Tibial nerve (tissue), 4 donors: ENCODE measurements around the gene B4GALT5.

Experiments used
- EP300 ChIP-seq, 2 donors: sonication (generic); formaldehyde crosslinking; IDR thresholded peaks; one replicate each; pipeline ENCODE4 v1.6.1; 2017; ENCODE audit warnings: antibody characterized with exemption in 2 of 2, mild to moderate bottlenecking in 1 of 2
- POLR2A ChIP-seq, 2 donors: fragments of 450-650 bp; IDR thresholded peaks; one replicate each; pipeline ENCODE4 v1.6.1; 2017; ENCODE audit warnings: antibody characterized with exemption in 2 of 2, mild to moderate bottlenecking in 2 of 2, moderate library complexity in 2 of 2
- TF ChIP-seq, protein P1 (sequence below), 5 experiments: fragments of 200-600 bp in 3 of 5; fragments of 450-650 bp in 2 of 5; sonication (generic) in 3 of 5; IDR thresholded peaks; one replicate each; pipeline ENCODE4 v1.5.1; 2016 to 2019; ENCODE audit warnings: antibody characterized with exemption in 5 of 5, mild to moderate bottlenecking in 3 of 5, moderate library complexity in 2 of 5

DNA sequence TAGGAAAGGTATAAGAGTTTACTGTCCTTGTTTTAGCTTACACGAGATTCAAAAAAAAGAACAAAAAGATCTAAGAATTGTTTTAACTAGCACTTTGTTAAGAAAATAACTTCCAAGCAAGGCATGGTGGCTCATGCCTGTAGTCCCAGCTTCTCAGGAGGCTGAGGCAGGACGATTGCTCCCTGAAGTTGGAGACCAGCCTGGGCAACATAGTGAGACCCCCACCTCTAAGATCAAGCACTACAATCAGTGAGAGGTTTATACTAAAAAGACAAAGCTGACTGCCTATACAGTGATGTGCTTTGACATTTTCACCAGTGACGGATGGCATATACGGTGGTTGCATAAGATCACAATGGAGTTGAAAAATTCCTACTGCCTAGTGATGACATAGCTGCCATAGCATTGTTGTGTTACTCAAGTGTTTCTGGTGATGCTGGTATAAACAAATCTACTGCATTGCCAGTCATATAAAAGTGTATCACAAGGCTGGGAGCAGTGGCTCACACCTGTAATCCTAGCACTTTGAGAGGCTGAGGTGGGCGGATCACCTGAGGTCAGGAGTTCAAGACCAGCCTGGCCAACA, 68.6 kb downstream of the B4GALT5 start:
- TF ChIP-seq POLR2A (IDR thresholded peaks at IDR 0.05), result no peak
- TF ChIP-seq, protein P1, sequence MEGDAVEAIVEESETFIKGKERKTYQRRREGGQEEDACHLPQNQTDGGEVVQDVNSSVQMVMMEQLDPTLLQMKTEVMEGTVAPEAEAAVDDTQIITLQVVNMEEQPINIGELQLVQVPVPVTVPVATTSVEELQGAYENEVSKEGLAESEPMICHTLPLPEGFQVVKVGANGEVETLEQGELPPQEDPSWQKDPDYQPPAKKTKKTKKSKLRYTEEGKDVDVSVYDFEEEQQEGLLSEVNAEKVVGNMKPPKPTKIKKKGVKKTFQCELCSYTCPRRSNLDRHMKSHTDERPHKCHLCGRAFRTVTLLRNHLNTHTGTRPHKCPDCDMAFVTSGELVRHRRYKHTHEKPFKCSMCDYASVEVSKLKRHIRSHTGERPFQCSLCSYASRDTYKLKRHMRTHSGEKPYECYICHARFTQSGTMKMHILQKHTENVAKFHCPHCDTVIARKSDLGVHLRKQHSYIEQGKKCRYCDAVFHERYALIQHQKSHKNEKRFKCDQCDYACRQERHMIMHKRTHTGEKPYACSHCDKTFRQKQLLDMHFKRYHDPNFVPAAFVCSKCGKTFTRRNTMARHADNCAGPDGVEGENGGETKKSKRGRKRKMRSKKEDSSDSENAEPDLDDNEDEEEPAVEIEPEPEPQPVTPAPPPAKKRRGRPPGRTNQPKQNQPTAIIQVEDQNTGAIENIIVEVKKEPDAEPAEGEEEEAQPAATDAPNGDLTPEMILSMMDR (IDR thresholded peaks at IDR 0.05), result no peak
- no peak for TF ChIP-seq EP300 (IDR thresholded peaks at IDR 0.05)
